ENCODE measurements around the gene FGF6.

DNA sequence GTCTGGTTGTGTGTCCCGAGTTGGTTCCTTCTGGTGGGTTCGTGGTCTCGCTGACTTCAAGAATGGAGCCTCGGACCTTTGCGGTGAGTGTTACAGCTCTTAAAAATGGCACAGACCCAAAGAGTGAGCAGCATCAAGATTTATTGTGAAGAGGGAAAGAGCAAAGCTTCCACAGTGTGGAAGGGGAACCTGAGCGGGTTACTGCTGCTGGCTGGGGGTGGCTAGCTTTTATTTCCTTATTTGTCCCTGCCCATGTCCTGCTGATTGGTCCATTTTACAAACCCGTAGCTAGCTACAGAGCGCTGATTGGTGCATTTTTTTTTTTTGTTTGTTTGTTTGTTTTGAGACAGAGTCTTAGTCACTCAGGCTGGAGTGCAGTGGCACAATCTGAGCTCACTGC, 29.3 kb downstream of the FGF6 start:
- TF ChIP-seq, protein P1, sequence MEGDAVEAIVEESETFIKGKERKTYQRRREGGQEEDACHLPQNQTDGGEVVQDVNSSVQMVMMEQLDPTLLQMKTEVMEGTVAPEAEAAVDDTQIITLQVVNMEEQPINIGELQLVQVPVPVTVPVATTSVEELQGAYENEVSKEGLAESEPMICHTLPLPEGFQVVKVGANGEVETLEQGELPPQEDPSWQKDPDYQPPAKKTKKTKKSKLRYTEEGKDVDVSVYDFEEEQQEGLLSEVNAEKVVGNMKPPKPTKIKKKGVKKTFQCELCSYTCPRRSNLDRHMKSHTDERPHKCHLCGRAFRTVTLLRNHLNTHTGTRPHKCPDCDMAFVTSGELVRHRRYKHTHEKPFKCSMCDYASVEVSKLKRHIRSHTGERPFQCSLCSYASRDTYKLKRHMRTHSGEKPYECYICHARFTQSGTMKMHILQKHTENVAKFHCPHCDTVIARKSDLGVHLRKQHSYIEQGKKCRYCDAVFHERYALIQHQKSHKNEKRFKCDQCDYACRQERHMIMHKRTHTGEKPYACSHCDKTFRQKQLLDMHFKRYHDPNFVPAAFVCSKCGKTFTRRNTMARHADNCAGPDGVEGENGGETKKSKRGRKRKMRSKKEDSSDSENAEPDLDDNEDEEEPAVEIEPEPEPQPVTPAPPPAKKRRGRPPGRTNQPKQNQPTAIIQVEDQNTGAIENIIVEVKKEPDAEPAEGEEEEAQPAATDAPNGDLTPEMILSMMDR (IDR thresholded peaks at IDR 0.05; ENCODE audit: low read length): no peak
- no peak for TF ChIP-seq EZH2 (IDR thresholded peaks at IDR 0.05; ENCODE audit: borderline replicate concordance, low read length)

Data from OCI-LY1 (cell line).